H9 (cell line): Measurements from ENCODE around the gene TRAF3. TPM values are rescaled to one million over a fixed set of nuclear protein-coding genes. Genes with fewer than 3 reads are reported as not detected.

Source experiments
- DNase-seq: peaks from one replicate; pipeline ENCODE4 v3.0.0-alpha.2; 2017
- H2AFZ ChIP-seq: one replicate; pipeline ENCODE4 v1.6.1; 2013; ENCODE audit warnings: mild to moderate bottlenecking, low read length, control low read depth, moderate library complexity
- H2AK5ac ChIP-seq: 2 replicates; pipeline ENCODE4 v1.6.1; 2013; ENCODE audit warnings: low read length, control low read depth, mixed read lengths; ENCODE audit not compliant: insufficient read length
- H2BK120ac ChIP-seq: one replicate; pipeline ENCODE4 v1.6.1; 2013; ENCODE audit warnings: low read depth, mild to moderate bottlenecking, low read length, control low read depth, inconsistent platforms; ENCODE audit not compliant: poor library complexity, severe bottlenecking
- H2BK12ac ChIP-seq: 2 replicates; pipeline ENCODE4 v1.6.1; 2013; ENCODE audit warnings: low read length, control low read depth, mixed read lengths, low read depth; ENCODE audit not compliant: insufficient read length
- H2BK15ac ChIP-seq: 2 replicates; pipeline ENCODE4 v1.6.1; 2013; ENCODE audit warnings: low read depth, low read length, control low read depth
- H2BK20ac ChIP-seq: one replicate; pipeline ENCODE4 v1.6.1; 2013; ENCODE audit warnings: low read depth, mild to moderate bottlenecking, low read length, control low read depth, inconsistent platforms; ENCODE audit not compliant: poor library complexity, severe bottlenecking
- H2BK5ac ChIP-seq: 2 replicates; pipeline ENCODE4 v1.6.1; 2013; ENCODE audit warnings: low read length, control low read depth, mixed read lengths; ENCODE audit not compliant: insufficient read length
- H3K14ac ChIP-seq: 2 replicates; pipeline ENCODE4 v1.6.1; 2013; ENCODE audit warnings: low read length, control low read depth; ENCODE audit not compliant: insufficient read depth
- H3K18ac ChIP-seq: 2 replicates; pipeline ENCODE4 v1.6.1; 2013; ENCODE audit warnings: low read depth, mild to moderate bottlenecking, mixed read lengths, low read length, control low read depth; ENCODE audit not compliant: insufficient read length
- H3K23ac ChIP-seq: 2 replicates; pipeline ENCODE4 v1.6.1; 2013; ENCODE audit warnings: low read length, control low read depth, mixed read lengths, low read depth; ENCODE audit not compliant: insufficient read length
- H3K23me2 ChIP-seq: 2 replicates; pipeline ENCODE4 v1.6.1; 2013; ENCODE audit warnings: low read depth, mild to moderate bottlenecking, mixed read lengths, low read length, control low read depth; ENCODE audit not compliant: insufficient read length, poor library complexity, severe bottlenecking
- H3K27ac ChIP-seq: 2 replicates; pipeline ENCODE4 v1.5.1; 2013; ENCODE audit warnings: low read length, control low read depth, mixed read lengths, low read depth; ENCODE audit not compliant: insufficient read length
- H3K27me3 ChIP-seq: 2 replicates; pipeline ENCODE4 v1.6.1; 2013; ENCODE audit warnings: low read length, control low read depth, inconsistent platforms; ENCODE audit not compliant: insufficient read depth
- H3K4ac ChIP-seq: 2 replicates; pipeline ENCODE4 v1.6.1; 2013; ENCODE audit warnings: low read depth, mild to moderate bottlenecking, control low read depth, inconsistent platforms, low read length, moderate library complexity
- H3K4me1 ChIP-seq: 2 replicates; pipeline ENCODE4 v1.6.1; 2013; ENCODE audit warnings: low read length, control low read depth, inconsistent platforms; ENCODE audit not compliant: insufficient read depth
- H3K4me2 ChIP-seq: 2 replicates; pipeline ENCODE4 v1.6.1; 2013; ENCODE audit warnings: low read length, control low read depth, mixed read lengths; ENCODE audit not compliant: insufficient read length, insufficient read depth
- H3K56ac ChIP-seq: 2 replicates; pipeline ENCODE4 v1.6.1; 2013; ENCODE audit warnings: low read depth, mild to moderate bottlenecking, mixed read lengths, low read length, control low read depth; ENCODE audit not compliant: insufficient read length
- H3K79me1 ChIP-seq: 2 replicates; pipeline ENCODE4 v1.6.1; 2013; ENCODE audit warnings: low read depth, mild to moderate bottlenecking, moderate library complexity, low read length, control low read depth, inconsistent platforms; ENCODE audit not compliant: insufficient read depth, poor library complexity, severe bottlenecking
- H3K79me2 ChIP-seq: 2 replicates; pipeline ENCODE4 v1.6.1; 2013; ENCODE audit warnings: low read length, control low read depth, inconsistent platforms; ENCODE audit not compliant: insufficient read depth
- H3K9ac ChIP-seq: 2 replicates; pipeline ENCODE4 v1.6.1; 2013; ENCODE audit warnings: low read length, control low read depth, mixed read lengths; ENCODE audit not compliant: insufficient read length; ENCODE audit errors: extremely low read depth
- H3K9me3 ChIP-seq: one replicate; pipeline ENCODE4 v1.6.1; 2013; ENCODE audit warnings: low read depth, low read length, inconsistent platforms; ENCODE audit not compliant: control insufficient read depth
- H3T11ph ChIP-seq: one replicate; pipeline ENCODE4 v1.6.1; 2013; ENCODE audit warnings: mild to moderate bottlenecking, low read length, control low read depth, inconsistent platforms
- H4K20me1 ChIP-seq: one replicate; pipeline ENCODE4 v1.6.1; 2013; ENCODE audit not compliant: control insufficient read depth, insufficient read length, insufficient read depth
- H4K5ac ChIP-seq: 2 replicates; pipeline ENCODE4 v1.6.1; 2013; ENCODE audit warnings: low read depth, mild to moderate bottlenecking, mixed read lengths, low read length, control low read depth; ENCODE audit not compliant: insufficient read length
- H4K8ac ChIP-seq: replicated peaks from 2 replicates; pipeline ENCODE4 v1.6.1; 2013; ENCODE audit warnings: low read length, control low read depth, mixed read lengths, low read depth; ENCODE audit not compliant: insufficient read length
- H4K91ac ChIP-seq: 2 replicates; pipeline ENCODE4 v1.6.1; 2013; ENCODE audit warnings: low read depth, mild to moderate bottlenecking, moderate library complexity, mixed read lengths, low read length, control low read depth; ENCODE audit not compliant: insufficient read length
- H3K27ac Mint-ChIP-seq, 3 experiments: 2 replicates in 2 of 3; 3 replicates in 1 of 3; pipeline ENCODE4 v1.8.0; 2020 to 2021; ENCODE audit warnings: mixed read lengths in 3 of 3, mild to moderate bottlenecking in 1 of 3, moderate library complexity in 1 of 3
- H3K27me3 Mint-ChIP-seq: 2 replicates; pipeline ENCODE4 v1.8.0; 2021; ENCODE audit warnings: low read depth, mild to moderate bottlenecking, moderate library complexity, mixed read lengths
- H3K36me3 Mint-ChIP-seq, 3 experiments: 2 replicates in 2 of 3; 3 replicates in 1 of 3; pipeline ENCODE4 v1.8.0; 2020 to 2021; ENCODE audit warnings: low read depth in 3 of 3, mixed read lengths in 3 of 3; ENCODE audit not compliant: insufficient read depth in 1 of 3
- H3K4me1 Mint-ChIP-seq, 2 experiments: 2 replicates each; pipeline ENCODE4 v1.8.0; 2020; ENCODE audit warnings: mixed read lengths in 2 of 2
- H3K4me3 Mint-ChIP-seq, 2 experiments: 2 replicates in 1 of 2; 3 replicates in 1 of 2; pipeline ENCODE4 v1.8.0; 2020 to 2021; ENCODE audit warnings: mild to moderate bottlenecking in 2 of 2, mixed read lengths in 2 of 2, moderate library complexity in 1 of 2
- H3K9me3 Mint-ChIP-seq, 2 experiments: 2 replicates in 1 of 2; 3 replicates in 1 of 2; pipeline ENCODE4 v1.8.0; 2020; ENCODE audit warnings: mild to moderate bottlenecking in 2 of 2, mixed read lengths in 2 of 2, moderate library complexity in 1 of 2
- CTCF ChIP-seq: fragments of 200-600 bp; sonication (generic); conservative IDR thresholded peaks from 3 replicates; pipeline ENCODE4 v1.8.0; 2021; ENCODE audit warnings: antibody characterized with exemption, mild to moderate bottlenecking
- WGBS: extraction: QIAGEN DNeasy Blood & Tissue Kit; methylation state at CpG from one replicate; pipeline ENCODE4 v1.1.7; 2013; ENCODE audit warnings: missing lambda C conversion rate, low lambda C conversion rate, mixed read lengths; ENCODE audit not compliant: insufficient read length; ENCODE audit errors: extremely low coverage; 5-methylcytosine and 5-hydroxymethylcytosine counted together
- total RNA-seq: library from RNA; stranded (reverse); gene quantifications from 2 replicates; pipeline ENCODE4 v1.2.1, GENCODE V29; 2021

Gene TRAF3
- total RNA-seq, 1 experiment from 2014 or later, result 9.6 TPM

DNA sequence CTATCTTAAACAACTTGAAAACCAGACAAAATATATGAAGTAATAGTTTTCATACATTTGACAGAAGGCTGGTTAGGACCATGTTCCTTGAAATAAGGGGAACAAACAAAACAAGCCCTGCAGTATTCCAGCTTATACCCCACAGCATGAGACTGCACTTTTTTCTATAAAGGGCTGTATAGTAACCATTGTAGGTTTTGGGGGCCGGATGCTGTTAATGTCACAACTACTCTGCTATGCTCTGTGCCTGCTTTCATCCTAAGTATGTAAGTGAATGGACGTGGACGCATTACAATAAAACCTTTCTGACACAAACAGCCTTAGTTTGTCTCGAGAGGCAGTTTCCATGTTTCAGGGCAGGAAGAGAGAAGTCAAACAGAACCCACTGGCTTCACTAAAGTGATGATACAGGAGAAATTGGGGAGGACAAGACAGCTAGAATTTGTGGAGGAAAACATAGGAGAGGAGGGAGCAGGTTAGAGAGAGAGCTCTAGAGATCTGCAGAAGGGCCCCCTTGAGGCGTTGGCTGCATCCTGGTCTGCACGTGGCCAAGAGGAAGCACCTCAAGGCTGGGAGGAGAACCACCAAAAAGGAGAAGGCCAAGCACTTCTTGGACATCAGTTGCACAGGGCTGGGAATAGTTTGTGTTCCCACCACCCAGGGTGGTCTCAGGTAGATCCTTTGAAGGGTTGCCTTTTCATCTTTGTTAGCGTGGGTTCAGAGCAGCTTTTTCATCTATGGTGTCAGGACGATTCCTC is 63.7 kb downstream of the TRAF3 start:
- Histone ChIP-seq H3K4me1 (peaks cover 7% of the 10 kb centered on the region; the same call in 1 of the 2 replicates), H3K4me2 (no peak overlapping the region), H3K79me1 (no peaks in the 10 kb centered on the region), H3T11ph (no peak overlapping the region), H2BK20ac (no peak overlapping the region), H3K23ac (no peak overlapping the region), H3K18ac (no peak overlapping the region), H4K5ac (no peak overlapping the region), H2BK5ac (no peak overlapping the region), H2BK120ac (no peak overlapping the region), H3K14ac (no peak overlapping the region), H3K27me3 (no peaks in the 10 kb centered on the region), H3K9ac (no peak overlapping the region), H2BK12ac (no peak overlapping the region), H3K56ac (no peak overlapping the region), H4K91ac (no peak overlapping the region), H4K8ac (no peak overlapping the region), H2BK15ac (no peak overlapping the region), H3K4ac (no peak overlapping the region), H3K79me2 (no peaks in the 10 kb centered on the region), H2AK5ac (no peak overlapping the region), H3K9me3 (no peaks in the 10 kb centered on the region), H3K27ac (no peak overlapping the region), H3K23me2 (no peaks in the 10 kb centered on the region), H4K20me1 (no peaks in the 10 kb centered on the region), H2AFZ (no peak overlapping the region)
- H3K27ac Mint-ChIP-seq, result peak overlapping the region; percentile 14 to 79 (median 14); a peak in 5 of 7 replicates
- H3K27me3 Mint-ChIP-seq, result no peaks in the 10 kb centered on the region
- TF ChIP-seq CTCF, result no peak; the same call in 2 of the 3 replicates
- H3K9me3 Mint-ChIP-seq, result no peaks in the 10 kb centered on the region
- DNase-seq, result no peak
- H3K4me3 Mint-ChIP-seq, result no peak overlapping the region
- no peaks in the 10 kb centered on the region for H3K36me3 Mint-ChIP-seq
- H3K4me1 Mint-ChIP-seq, result peaks cover 33 to 35% of the 10 kb centered on the region in 2 experiments
- WGBS, result no CpG with 5 or more reads among the region's 8 CpGs
